HEK293T (cell line): ENCODE data around the gene ZNF155.

ENCODE experiments used
- ARNT ChIP-seq: fragments of 450-650 bp; IDR thresholded peaks from 2 replicates; pipeline ENCODE4 v1.6.1; 2017; ENCODE audit warnings: mild to moderate bottlenecking
- BHLHE40 ChIP-seq: fragments of 450-650 bp; IDR thresholded peaks from 2 replicates; pipeline ENCODE4 v1.6.1; 2016; ENCODE audit warnings: mild to moderate bottlenecking, moderate library complexity, borderline replicate concordance
- CTBP1 ChIP-seq: fragments of 450-650 bp; IDR thresholded peaks from 2 replicates; pipeline ENCODE4 v1.6.1; 2016; ENCODE audit warnings: borderline replicate concordance
- ELF4 ChIP-seq: fragments of 450-650 bp; IDR thresholded peaks from 2 replicates; pipeline ENCODE4 v1.6.1; 2017; ENCODE audit warnings: antibody characterized with exemption
- FOXA1 ChIP-seq: fragments of 450-650 bp; IDR thresholded peaks from 2 replicates; pipeline ENCODE4 v1.6.1; 2016; ENCODE audit warnings: mild to moderate bottlenecking
- FOXK2 ChIP-seq: fragments of 450-650 bp; IDR thresholded peaks from 2 replicates; pipeline ENCODE4 v1.6.1; 2016; ENCODE audit warnings: mild to moderate bottlenecking
- FOXM1 ChIP-seq: fragments of 450-650 bp; IDR thresholded peaks from 2 replicates; pipeline ENCODE4 v1.6.1; 2017; ENCODE audit warnings: mild to moderate bottlenecking, borderline replicate concordance
- HDGF ChIP-seq: fragments of 450-650 bp; IDR thresholded peaks from 2 replicates; pipeline ENCODE4 v1.6.1; 2017; ENCODE audit warnings: antibody characterized with exemption, borderline replicate concordance
- L3MBTL2 ChIP-seq: fragments of 450-650 bp; conservative IDR thresholded peaks from 2 replicates; pipeline ENCODE4 v1.6.1; 2016; ENCODE audit warnings: mild to moderate bottlenecking
- LEF1 ChIP-seq: fragments of 450-650 bp; IDR thresholded peaks from 2 replicates; pipeline ENCODE4 v1.6.1; 2017; ENCODE audit warnings: mild to moderate bottlenecking, borderline replicate concordance
- NFRKB ChIP-seq: fragments of 450-650 bp; IDR thresholded peaks from 2 replicates; pipeline ENCODE4 v1.6.1; 2016; ENCODE audit warnings: mild to moderate bottlenecking, moderate library complexity
- SP1 ChIP-seq: fragments of 450-650 bp; IDR thresholded peaks from 2 replicates; pipeline ENCODE4 v1.6.1; 2017
- SUZ12 ChIP-seq: fragments of 450-650 bp; IDR thresholded peaks from 2 replicates; pipeline ENCODE4 v1.6.1; 2016; ENCODE audit warnings: mild to moderate bottlenecking
- TARDBP ChIP-seq: fragments of 450-650 bp; IDR thresholded peaks from 2 replicates; pipeline ENCODE4 v1.6.1; 2016

DNA sequence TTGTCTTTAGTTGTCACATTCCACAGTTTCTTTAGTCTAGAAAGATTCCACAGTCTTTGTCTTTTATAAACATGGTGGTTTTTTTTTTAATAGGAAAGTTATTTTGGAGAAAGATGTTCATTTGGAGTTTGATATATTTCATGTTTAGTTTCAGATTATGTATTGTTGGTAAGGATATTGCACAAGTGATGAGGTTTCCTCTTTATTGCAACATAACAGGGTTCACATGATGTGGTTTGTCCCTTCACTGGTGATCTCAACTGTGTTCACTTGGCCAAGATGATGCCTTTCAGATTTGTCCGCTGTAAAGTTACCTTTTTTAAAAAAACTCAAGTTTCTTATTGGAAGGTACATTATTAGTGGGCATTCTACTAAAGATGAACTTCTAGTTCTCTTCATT is 22.0 kb downstream of the ZNF155 start:
- TF ChIP-seq HDGF (no peak), TARDBP (no peak), FOXM1 (no peak), CTBP1 (no peak), FOXK2 (no peak), BHLHE40 (no peak), SP1 (no peak), LEF1 (no peak), NFRKB (no peak), ARNT (no peak), SUZ12 (no peak), L3MBTL2 (no peak), FOXA1 (no peak), ELF4 (no peak)
